Rectal smooth muscle tissue (tissue), 1 donor: ENCODE data around the gene IFITM5.
"Not testable (repeated sequence)": the region's sequence is repeated elsewhere in the genome, so short reads cannot be mapped to it uniquely, and the experiment has no call there.

Experiments used
- H3K27ac ChIP-seq: one replicate; pipeline ENCODE4 v1.7.0; 2013; ENCODE audit warnings: low read depth, low read length, inconsistent platforms
- H3K27me3 ChIP-seq: one replicate; pipeline ENCODE4 v1.7.0; 2013; ENCODE audit warnings: low read length; ENCODE audit not compliant: control insufficient read depth, insufficient read depth
- H3K36me3 ChIP-seq: one replicate; pipeline ENCODE4 v1.7.0; 2013; ENCODE audit warnings: low read length; ENCODE audit not compliant: control insufficient read depth, insufficient read depth
- H3K4me1 ChIP-seq: one replicate; pipeline ENCODE4 v1.7.0; 2013; ENCODE audit warnings: low read length; ENCODE audit not compliant: control insufficient read depth, insufficient read depth
- H3K4me3 ChIP-seq: one replicate; pipeline ENCODE4 v1.7.0; 2013; ENCODE audit warnings: low read length
- H3K9ac ChIP-seq: one replicate; pipeline ENCODE4 v1.7.0; 2013; ENCODE audit warnings: low read length

Gene IFITM5

GRCh38 chr11:279040-279965 is 20.0 kb downstream of the IFITM5 start:
- no peak overlapping the region for H3K9ac ChIP-seq
- H3K4me1 ChIP-seq = no peaks in the 10 kb centered on the region
- H3K36me3 ChIP-seq = no peaks in the 10 kb centered on the region
- H3K4me3 ChIP-seq = peak overlapping the region; percentile 21
- H3K27me3 ChIP-seq = peaks cover 37% of the 10 kb centered on the region
- no peak overlapping the region for H3K27ac ChIP-seq

- H3K27me3 ChIP-seq = peaks cover 32% of the 10 kb centered on the region
- no peak within 1 kb of the TSS for H3K9ac ChIP-seq
- no peaks in the 10 kb centered on the region for H3K36me3 ChIP-seq
- H3K4me3 ChIP-seq = no peak within 1 kb of the TSS
- no peak within 1 kb of the TSS for H3K27ac ChIP-seq
- H3K4me1 ChIP-seq = no peaks in the 10 kb centered on the region
Observed at GRCh38 chr11:278001-278951, 21.1 kb downstream of the IFITM5 start, which contains the start of gene NLRP6. Gene NLRP6 (plus strand): TSS chr11:278407. CDS start chr11:278570, 163 bp downstream.

DNA sequence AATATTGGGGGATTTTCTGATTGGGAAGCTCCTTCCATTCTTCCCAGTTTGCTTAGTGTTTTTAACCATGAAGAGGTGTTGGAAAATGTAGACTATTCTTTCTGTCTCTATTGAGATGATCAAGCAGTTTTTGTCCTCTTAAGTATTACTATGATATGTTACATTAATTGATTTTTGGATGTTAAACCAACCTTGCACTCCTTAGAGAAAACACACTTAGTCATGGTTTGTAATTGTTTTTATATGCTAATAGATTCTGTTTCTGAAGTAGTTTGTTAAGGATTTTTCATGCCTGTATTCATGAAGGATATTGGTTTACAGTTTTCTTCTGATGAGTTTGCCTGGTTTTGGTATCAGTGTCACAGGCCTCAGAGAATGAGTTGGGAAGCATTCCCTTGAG is 23.1 kb downstream of the IFITM5 start:
- Histone ChIP-seq H3K27me3 (peaks cover 18% of the 10 kb centered on the region), H3K27ac (no peak overlapping the region), H3K36me3 (no peaks in the 10 kb centered on the region), H3K9ac (no peak overlapping the region), H3K4me3 (no peak overlapping the region), H3K4me1 (no peaks in the 10 kb centered on the region)

DNA sequence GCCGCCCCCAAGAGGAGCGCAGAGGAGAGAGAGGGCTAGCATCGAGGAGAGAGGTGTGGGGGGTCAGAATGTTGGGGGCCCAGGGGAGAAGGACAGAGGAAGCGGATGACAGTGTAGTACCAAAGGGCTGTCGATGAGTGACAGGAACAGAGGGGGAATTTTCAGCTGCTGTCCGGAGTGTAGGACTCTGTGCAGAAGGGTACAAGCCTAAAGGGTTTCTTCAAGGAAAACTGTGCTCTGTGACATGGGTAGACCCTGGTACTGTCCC is 26.5 kb downstream of the IFITM5 start:
- Histone ChIP-seq H3K27ac (no peak overlapping the region), H3K36me3 (no peaks in the 10 kb centered on the region), H3K4me3 (no peak overlapping the region), H3K4me1 (no peaks in the 10 kb centered on the region), H3K27me3 (no peaks in the 10 kb centered on the region), H3K9ac (no peak overlapping the region)

- Histone ChIP-seq H3K4me3 (no peak overlapping the region), H3K36me3 (no peaks in the 10 kb centered on the region), H3K4me1 (no peaks in the 10 kb centered on the region), H3K27me3 (no peaks in the 10 kb centered on the region), H3K27ac (no peak overlapping the region), H3K9ac (no peak overlapping the region)
Observed at GRCh38 chr11:272195-272930, 27.0 kb downstream of the IFITM5 start.

- no peak overlapping the region for H3K9ac ChIP-seq
- H3K27ac ChIP-seq = no peak overlapping the region
- no peak overlapping the region for H3K4me3 ChIP-seq
- H3K4me1 ChIP-seq = no peaks in the 10 kb centered on the region
- H3K36me3 ChIP-seq = no peaks in the 10 kb centered on the region
- no peaks in the 10 kb centered on the region for H3K27me3 ChIP-seq
Observed at GRCh38 chr11:271319-271715, 28.0 kb downstream of the IFITM5 start.

GRCh38 chr11:270451-271318 is 28.6 kb downstream of the IFITM5 start:
- H3K4me3 ChIP-seq = no peak overlapping the region
- no peak overlapping the region for H3K27ac ChIP-seq
- H3K4me1 ChIP-seq = no peaks in the 10 kb centered on the region
- H3K27me3 ChIP-seq = no peaks in the 10 kb centered on the region
- H3K9ac ChIP-seq = no peak overlapping the region
- no peaks in the 10 kb centered on the region for H3K36me3 ChIP-seq

- H3K27me3 ChIP-seq = no peaks in the 10 kb centered on the region
- H3K9ac ChIP-seq = no peak overlapping the region
- H3K36me3 ChIP-seq = no peaks in the 10 kb centered on the region
- H3K27ac ChIP-seq = peak overlapping the region; percentile 38
- H3K4me3 ChIP-seq = peak overlapping the region; percentile 25
- no peaks in the 10 kb centered on the region for H3K4me1 ChIP-seq
Observed at GRCh38 chr11:269146-269890, 30.0 kb downstream of the IFITM5 start.

DNA sequence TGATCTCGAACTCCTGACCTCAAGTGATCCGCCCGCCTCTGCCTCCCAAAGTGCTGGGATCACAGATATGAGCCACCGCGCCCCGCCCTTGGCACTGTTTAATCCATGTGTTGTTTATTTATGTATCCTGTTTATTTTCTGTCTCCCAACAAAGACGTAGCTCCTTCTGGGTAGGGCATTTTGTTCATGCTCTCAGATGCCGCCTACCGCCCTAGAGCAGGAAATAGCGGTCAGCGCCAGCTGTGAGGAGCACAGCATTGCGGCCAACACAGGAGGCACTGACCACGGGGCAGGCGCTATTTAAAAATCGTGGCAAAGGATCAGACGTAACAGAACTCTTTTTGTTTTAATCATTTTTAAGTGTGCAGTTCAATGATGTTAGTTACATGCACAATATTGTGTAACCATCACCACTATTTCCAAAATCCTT is 30.6 kb downstream of the IFITM5 start:
- H3K4me1 ChIP-seq, H3K4me3 ChIP-seq, H3K9ac ChIP-seq, H3K27me3 ChIP-seq, H3K36me3 ChIP-seq: not testable (repeated sequence)
- peak overlapping the region; percentile 56 for H3K27ac ChIP-seq

- Histone ChIP-seq H3K9ac (no peak overlapping the region), H3K27ac (no peak overlapping the region), H3K36me3 (no peaks in the 10 kb centered on the region), H3K4me3 (peak overlapping the region; percentile 56), H3K27me3 (no peaks in the 10 kb centered on the region), H3K4me1 (no peaks in the 10 kb centered on the region)
Observed at GRCh38 chr11:267491-267994, 31.8 kb downstream of the IFITM5 start.
